ENCODE results near the gene ARHGAP6. TPM values are rescaled to one million over a fixed set of nuclear protein-coding genes. Genes with fewer than 3 reads are reported as not detected.

The ARHGAP6 gene
- total and polyA plus RNA-seq, 11 donors: 2.1 to 6.6 (median 2.5) TPM

- intact Hi-C loops (cut with DNase I): no loop called here
- no peak for ATAC-seq
- no peak for DNase-seq
- Histone ChIP-seq H3K9me3 (peaks cover 0 to 13% (median 5%) of the 10 kb centered on the region in 12 donors), H3K4me3 (no peak overlapping the region), H3K4me1 (no peaks in the 10 kb centered on the region), H3K27me3 (peaks cover 0 to 10% (median 0%) of the 10 kb centered on the region in 9 donors), H3K27ac (no peak overlapping the region), H3K36me3 (no peaks in the 10 kb centered on the region)
- TF ChIP-seq CTCF (IDR thresholded peaks at IDR 0.05) (no peak), POLR2A (IDR thresholded peaks at IDR 0.05) (no peak)
- WGBS, 4 donors: 43 to 80% (median 65%) methylated on average over 5 of the region's 5 CpGs
Observed at GRCh38 chrX:11329021-11329420, 336.7 kb downstream of the ARHGAP6 start.

- H3K27ac ChIP-seq: no peak overlapping the region
- 61 to 94% (median 77%) methylated on average over 3 of the region's 3 CpGs for WGBS, 4 donors
- intact Hi-C loops (cut with DNase I): no loop called here
- no peaks in the 10 kb centered on the region for H3K36me3 ChIP-seq
- ATAC-seq (no peak), DNase-seq (no peak)
- H3K27me3 ChIP-seq: peaks cover 0 to 10% (median 0%) of the 10 kb centered on the region in 9 donors
- TF ChIP-seq CTCF (IDR thresholded peaks at IDR 0.05): no peak
- TF ChIP-seq POLR2A (IDR thresholded peaks at IDR 0.05): no peak
- peaks cover 0 to 22% (median 5%) of the 10 kb centered on the region in 12 donors for H3K9me3 ChIP-seq
- no peaks in the 10 kb centered on the region for H3K4me1 ChIP-seq
- no peak overlapping the region for H3K4me3 ChIP-seq
Observed at GRCh38 chrX:11328134-11328533, 337.6 kb downstream of the ARHGAP6 start.

GRCh38 chrX:11321986-11322385 is 343.7 kb downstream of the ARHGAP6 start:
- peaks cover 0 to 22% (median 5%) of the 10 kb centered on the region in 12 donors for H3K9me3 ChIP-seq
- DNase-seq: no peak
- WGBS, 4 donors: 64 to 81% (median 77%) methylated on average over 2 of the region's 2 CpGs
- no peak overlapping the region for H3K4me3 ChIP-seq
- ATAC-seq: no peak
- TF ChIP-seq CTCF (IDR thresholded peaks at IDR 0.05) (no peak), POLR2A (IDR thresholded peaks at IDR 0.05) (no peak)
- peaks cover 0 to 6% (median 0%) of the 10 kb centered on the region in 9 donors for H3K27me3 ChIP-seq
- no peak overlapping the region for H3K27ac ChIP-seq
- intact Hi-C loops (cut with DNase I): no loop called here
- no peaks in the 10 kb centered on the region for H3K4me1 ChIP-seq
- no peaks in the 10 kb centered on the region for H3K36me3 ChIP-seq

GRCh38 chrX:11319806-11320520 is 345.8 kb downstream of the ARHGAP6 start:
- ATAC-seq (no peak), DNase-seq (no peak)
- TF ChIP-seq POLR2A (IDR thresholded peaks at IDR 0.05) (no peak), CTCF (IDR thresholded peaks at IDR 0.05) (no peak)
- Histone ChIP-seq H3K9me3 (peaks cover 0 to 17% (median 5%) of the 10 kb centered on the region in 12 donors), H3K27me3 (peaks cover 0 to 6% (median 0%) of the 10 kb centered on the region in 9 donors), H3K36me3 (no peaks in the 10 kb centered on the region), H3K4me1 (no peaks in the 10 kb centered on the region), H3K4me3 (no peak overlapping the region), H3K27ac (no peak overlapping the region)
- intact Hi-C loops (cut with DNase I): no loop called here
- 72 to 80% (median 75%) methylated on average over 7 of the region's 7 CpGs for WGBS, 4 donors

Measured in heart left ventricle (tissue), 16 donors.